NB4 (cell line): Measurements from ENCODE around the gene USP24.
"Not testable (repeated sequence)": the region's sequence is repeated elsewhere in the genome, so short reads cannot be mapped to it uniquely, and the experiment has no call there.

ENCODE experiments used
- DNase-seq: peaks from one replicate; pipeline ENCODE4 v3.0.0; 2010; ENCODE audit warnings: low read depth
- H3K4me3 ChIP-seq: one replicate; pipeline ENCODE4 v1.5.1; 2011; ENCODE audit warnings: mild to moderate bottlenecking, low read depth, low read length, moderate library complexity
- MYC ChIP-seq: IDR thresholded peaks from 2 replicates; pipeline ENCODE4 v1.6.1; 2011; ENCODE audit warnings: low read depth, low read length
- POLR2A ChIP-seq: IDR thresholded peaks from 2 replicates; pipeline ENCODE4 v1.6.1; 2011; ENCODE audit warnings: mild to moderate bottlenecking; ENCODE audit not compliant: insufficient read length; ENCODE audit errors: extremely low read depth
- TF ChIP-seq, protein P1 (sequence below): IDR thresholded peaks from 2 replicates; pipeline ENCODE4 v1.6.1; 2011; ENCODE audit warnings: low read depth, low read length
- TF ChIP-seq, protein P2 (sequence below): IDR thresholded peaks from one replicate; pipeline ENCODE4 v1.5.1; 2012; ENCODE audit warnings: low read depth, low read length

The USP24 gene

GRCh38 chr1:55120538-55120937 lies 94.6 kb downstream of the USP24 start:
- DNase-seq = no peak
- H3K4me3 ChIP-seq = no peak overlapping the region
- no peak for TF ChIP-seq MYC
- TF ChIP-seq, protein P1, sequence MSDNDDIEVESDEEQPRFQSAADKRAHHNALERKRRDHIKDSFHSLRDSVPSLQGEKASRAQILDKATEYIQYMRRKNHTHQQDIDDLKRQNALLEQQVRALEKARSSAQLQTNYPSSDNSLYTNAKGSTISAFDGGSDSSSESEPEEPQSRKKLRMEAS = no peak
- TF ChIP-seq POLR2A = no peak
- TF ChIP-seq, protein P2, sequence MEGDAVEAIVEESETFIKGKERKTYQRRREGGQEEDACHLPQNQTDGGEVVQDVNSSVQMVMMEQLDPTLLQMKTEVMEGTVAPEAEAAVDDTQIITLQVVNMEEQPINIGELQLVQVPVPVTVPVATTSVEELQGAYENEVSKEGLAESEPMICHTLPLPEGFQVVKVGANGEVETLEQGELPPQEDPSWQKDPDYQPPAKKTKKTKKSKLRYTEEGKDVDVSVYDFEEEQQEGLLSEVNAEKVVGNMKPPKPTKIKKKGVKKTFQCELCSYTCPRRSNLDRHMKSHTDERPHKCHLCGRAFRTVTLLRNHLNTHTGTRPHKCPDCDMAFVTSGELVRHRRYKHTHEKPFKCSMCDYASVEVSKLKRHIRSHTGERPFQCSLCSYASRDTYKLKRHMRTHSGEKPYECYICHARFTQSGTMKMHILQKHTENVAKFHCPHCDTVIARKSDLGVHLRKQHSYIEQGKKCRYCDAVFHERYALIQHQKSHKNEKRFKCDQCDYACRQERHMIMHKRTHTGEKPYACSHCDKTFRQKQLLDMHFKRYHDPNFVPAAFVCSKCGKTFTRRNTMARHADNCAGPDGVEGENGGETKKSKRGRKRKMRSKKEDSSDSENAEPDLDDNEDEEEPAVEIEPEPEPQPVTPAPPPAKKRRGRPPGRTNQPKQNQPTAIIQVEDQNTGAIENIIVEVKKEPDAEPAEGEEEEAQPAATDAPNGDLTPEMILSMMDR = no peak

- no peak for TF ChIP-seq MYC
- no peak for TF ChIP-seq POLR2A
- TF ChIP-seq, protein P1 = no peak
- TF ChIP-seq, protein P2 = no peak
- H3K4me3 ChIP-seq = no peak overlapping the region
- no peak for DNase-seq
Observed at GRCh38 chr1:55118651-55119329, 96.4 kb downstream of the USP24 start.

DNA sequence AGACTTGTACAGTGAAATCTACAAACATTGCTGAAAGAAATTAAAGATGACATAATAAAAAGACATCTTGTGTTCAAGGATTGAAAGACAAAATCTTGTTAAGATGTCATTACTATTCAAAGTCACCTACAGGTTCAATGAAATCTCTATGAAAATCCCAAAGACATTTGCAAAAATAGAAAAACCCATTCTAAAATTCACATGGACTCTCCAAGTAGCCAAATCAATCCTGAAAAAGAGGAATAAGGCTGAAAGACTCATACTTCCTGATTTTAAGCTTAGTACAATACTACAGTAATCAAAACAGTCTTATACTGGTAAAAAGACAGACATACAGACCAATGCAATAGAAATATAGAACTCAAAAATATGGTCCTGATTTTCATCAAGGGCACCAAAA lies 97.2 kb downstream of the USP24 start:
- no peak for TF ChIP-seq MYC
- TF ChIP-seq, protein P1 = no peak
- no peak overlapping the region for H3K4me3 ChIP-seq
- DNase-seq = no peak

GRCh38 chr1:55109005-55109404 lies 106.2 kb downstream of the USP24 start:
- not testable (repeated sequence) for H3K4me3 ChIP-seq

GRCh38 chr1:55107101-55107500 lies 108.1 kb downstream of the USP24 start:
- DNase-seq = no peak
- TF ChIP-seq, protein P1 = no peak
- TF ChIP-seq, protein P2 = no peak
- TF ChIP-seq POLR2A (no peak), MYC (no peak)
- no peak overlapping the region for H3K4me3 ChIP-seq

More at GRCh38 chr1:55109005-55109404, 106.2 kb downstream of the USP24 start:
- not testable (repeated sequence) for DNase-seq

- no peak for TF ChIP-seq POLR2A
- TF ChIP-seq, protein P2 = no peak
- TF ChIP-seq, protein P1 = no peak
- no peak for TF ChIP-seq MYC
- DNase-seq = no peak
- no peak overlapping the region for H3K4me3 ChIP-seq
Observed at GRCh38 chr1:55103891-55104290, 111.3 kb downstream of the USP24 start.

GRCh38 chr1:55095095-55095494 lies 120.1 kb downstream of the USP24 start:
- no peak overlapping the region for H3K4me3 ChIP-seq
- TF ChIP-seq POLR2A (no peak), MYC (no peak)
- TF ChIP-seq, protein P1 = no peak
- TF ChIP-seq, protein P2 = no peak
- DNase-seq = no peak
